Activated CD8-positive, alpha-beta memory T cell treated with anti-CD3 and anti-CD28 coated beads for 24 hours (primary cell): Measurements from ENCODE around the gene KRTAP20-1.

Experiments used
- DNase-seq: peaks from one replicate; pipeline ENCODE4 v3.0.0-alpha.2; 2020

Gene KRTAP20-1

DNA sequence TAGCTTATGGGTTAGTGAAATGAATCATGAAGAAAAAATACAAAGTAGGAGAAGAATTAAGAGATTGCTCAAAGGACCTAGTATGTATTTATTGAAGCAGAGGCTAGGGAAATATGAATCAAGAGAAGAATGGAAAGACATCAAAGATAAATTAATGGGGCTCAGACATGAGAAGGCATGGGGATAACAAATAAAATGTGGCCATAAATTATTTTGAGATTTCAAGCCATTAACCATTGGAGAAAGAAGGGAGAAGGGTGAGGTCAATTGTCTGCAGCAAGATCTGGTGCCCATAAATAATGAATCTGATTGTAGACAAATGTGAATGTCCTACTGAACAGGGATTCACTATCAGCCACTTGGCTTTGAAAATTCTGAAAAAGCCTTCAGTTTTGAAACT, 36.7 kb downstream of the KRTAP20-1 start:
- no peak for DNase-seq
